AG10803 (cell line): Measurements from ENCODE around the gene TRIM23.
"Not testable (repeated sequence)": the region's sequence is repeated elsewhere in the genome, so short reads cannot be mapped to it uniquely, and the experiment has no call there.

ENCODE experiments used
- DNase-seq: peaks from one replicate; pipeline ENCODE4 v3.0.0; 2010; ENCODE audit warnings: low read depth
- H3K4me3 ChIP-seq: 2 replicates; pipeline ENCODE4 v1.5.1; 2011; ENCODE audit warnings: mild to moderate bottlenecking, low read length, control low read depth
- TF ChIP-seq, protein P1 (sequence below): conservative IDR thresholded peaks from 2 replicates; pipeline ENCODE4 v1.5.1; 2011; ENCODE audit warnings: mild to moderate bottlenecking, low read length, control low read depth, inconsistent platforms

TRIM23 gene

DNA sequence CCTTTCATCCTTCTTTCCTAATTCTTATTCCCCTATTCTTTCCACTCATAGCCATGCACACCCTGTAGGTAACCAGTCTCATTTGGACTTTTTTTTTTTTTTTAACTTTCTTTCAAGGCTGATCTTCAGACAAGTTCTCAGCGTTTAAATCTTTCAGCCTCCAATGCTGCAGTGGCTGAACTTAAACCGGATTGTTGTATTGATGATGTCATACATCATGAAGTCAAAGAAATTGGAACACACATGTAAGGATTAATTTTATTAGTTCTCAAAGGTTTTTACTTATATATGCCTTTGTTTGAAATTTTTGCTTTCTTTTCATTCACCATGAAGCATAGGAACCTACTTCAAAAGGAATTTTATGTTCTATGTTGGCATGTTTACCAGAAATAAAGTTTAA, 22.8 kb upstream of the TRIM23 start:
- H3K4me3 ChIP-seq, result no peak overlapping the region
- no peak for DNase-seq
- TF ChIP-seq, protein P1, sequence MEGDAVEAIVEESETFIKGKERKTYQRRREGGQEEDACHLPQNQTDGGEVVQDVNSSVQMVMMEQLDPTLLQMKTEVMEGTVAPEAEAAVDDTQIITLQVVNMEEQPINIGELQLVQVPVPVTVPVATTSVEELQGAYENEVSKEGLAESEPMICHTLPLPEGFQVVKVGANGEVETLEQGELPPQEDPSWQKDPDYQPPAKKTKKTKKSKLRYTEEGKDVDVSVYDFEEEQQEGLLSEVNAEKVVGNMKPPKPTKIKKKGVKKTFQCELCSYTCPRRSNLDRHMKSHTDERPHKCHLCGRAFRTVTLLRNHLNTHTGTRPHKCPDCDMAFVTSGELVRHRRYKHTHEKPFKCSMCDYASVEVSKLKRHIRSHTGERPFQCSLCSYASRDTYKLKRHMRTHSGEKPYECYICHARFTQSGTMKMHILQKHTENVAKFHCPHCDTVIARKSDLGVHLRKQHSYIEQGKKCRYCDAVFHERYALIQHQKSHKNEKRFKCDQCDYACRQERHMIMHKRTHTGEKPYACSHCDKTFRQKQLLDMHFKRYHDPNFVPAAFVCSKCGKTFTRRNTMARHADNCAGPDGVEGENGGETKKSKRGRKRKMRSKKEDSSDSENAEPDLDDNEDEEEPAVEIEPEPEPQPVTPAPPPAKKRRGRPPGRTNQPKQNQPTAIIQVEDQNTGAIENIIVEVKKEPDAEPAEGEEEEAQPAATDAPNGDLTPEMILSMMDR, result no peak

- H3K4me3 ChIP-seq, result no peak overlapping the region
- TF ChIP-seq, protein P1, result no peak
- no peak for DNase-seq
These were observed 16.1 kb upstream of the TRIM23 start for GRCh38 chr5:65640240-65640639.

DNA sequence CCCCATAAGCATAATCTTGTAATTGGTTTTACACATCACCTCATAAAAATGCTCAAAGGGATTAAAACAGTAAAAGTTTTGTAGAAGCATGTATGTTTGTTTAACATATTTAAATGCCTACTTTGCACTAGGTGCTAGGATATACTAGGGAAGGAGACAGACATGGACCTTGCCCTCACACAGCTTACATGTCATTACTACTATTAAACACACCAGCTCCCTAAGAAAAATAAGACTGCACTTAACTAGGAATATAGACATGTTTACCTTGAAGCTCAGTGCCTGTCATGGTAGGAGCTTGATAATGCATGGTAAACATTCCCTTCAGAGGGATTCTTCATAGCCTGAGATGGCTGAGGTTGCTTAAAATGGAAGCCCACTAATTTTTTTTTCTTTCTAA, 6.8 kb upstream of the TRIM23 start:
- no peak for DNase-seq
- TF ChIP-seq, protein P1, result no peak
- no peak overlapping the region for H3K4me3 ChIP-seq

- DNase-seq, result no peak
- TF ChIP-seq, protein P1, result no peak
- H3K4me3 ChIP-seq, result peak overlapping the region; percentile 97
These were observed 1.6 kb upstream of the TRIM23 start for GRCh38 chr5:65625743-65626142.

DNA sequence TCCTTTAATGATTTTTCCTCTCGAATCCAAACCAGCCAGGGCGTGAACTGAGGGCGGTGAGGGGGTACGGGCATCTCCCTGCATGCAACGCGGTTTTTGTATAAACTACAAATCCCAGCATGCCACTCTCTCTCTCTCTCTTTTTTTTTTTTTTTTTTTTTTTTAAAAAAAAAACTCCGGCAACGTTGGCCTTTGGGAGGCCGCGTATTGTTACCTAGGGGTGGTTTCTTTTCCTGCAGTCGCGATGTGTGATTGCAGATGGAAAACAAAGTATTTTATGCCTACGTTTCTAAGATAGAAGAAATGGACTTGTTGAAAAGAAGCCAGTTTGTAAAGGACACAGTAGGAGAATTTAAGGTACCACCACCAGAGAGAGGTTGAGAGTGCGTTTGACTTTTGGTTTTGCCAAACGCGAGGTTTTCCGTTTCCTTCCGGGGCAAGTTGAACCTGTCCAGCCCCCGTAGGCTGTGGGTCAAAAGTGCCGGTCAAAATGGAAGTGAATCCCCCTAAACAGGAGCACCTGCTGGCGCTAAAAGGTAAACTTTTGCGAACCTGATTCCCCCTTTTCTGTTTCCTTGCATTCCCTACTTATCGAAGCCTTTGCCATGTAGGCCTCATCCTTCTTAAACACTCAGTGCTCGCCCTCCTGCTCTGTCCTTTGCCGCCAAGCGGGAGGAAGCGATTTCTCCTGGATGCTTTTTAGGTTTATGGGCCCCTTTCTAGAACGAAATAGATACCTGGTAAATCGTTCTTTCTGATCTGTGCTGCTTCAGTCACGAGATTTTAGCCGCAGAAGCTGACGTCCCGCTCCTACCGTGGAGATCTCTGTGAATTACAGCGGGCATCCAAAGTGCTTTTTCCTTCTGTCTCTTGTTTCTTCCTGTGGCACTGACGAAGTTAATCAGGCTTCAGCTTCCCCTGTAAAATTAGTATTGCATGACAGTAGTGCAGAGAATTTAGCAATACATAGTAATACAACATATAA, 730 bp upstream of the TRIM23 start, which contains the start of the genes SHLD3 and TRAPPC13:
SHLD3 (plus strand) TSS at position 457 of the 985 bp plus-strand sequence. CDS start 4,561 bp downstream, outside the sequence.
TRAPPC13 (plus strand) TSS at position 457 of the 985 bp plus-strand sequence; CDS start at position 491, 34 bp downstream.
- peak; percentile 83 for DNase-seq
- TF ChIP-seq, protein P1, result 0 out of 2 replicates have a peak, but pooled peaks have one; percentile 3
- peak within 1 kb of the TSS; percentile 97 for H3K4me3 ChIP-seq

- TF ChIP-seq, protein P1, result no peak
- peak; percentile 0 for DNase-seq
- H3K4me3 ChIP-seq, result peak overlapping the region; percentile 97
These were observed 651 bp downstream of the TRIM23 start for GRCh38 chr5:65623482-65623881.

DNA sequence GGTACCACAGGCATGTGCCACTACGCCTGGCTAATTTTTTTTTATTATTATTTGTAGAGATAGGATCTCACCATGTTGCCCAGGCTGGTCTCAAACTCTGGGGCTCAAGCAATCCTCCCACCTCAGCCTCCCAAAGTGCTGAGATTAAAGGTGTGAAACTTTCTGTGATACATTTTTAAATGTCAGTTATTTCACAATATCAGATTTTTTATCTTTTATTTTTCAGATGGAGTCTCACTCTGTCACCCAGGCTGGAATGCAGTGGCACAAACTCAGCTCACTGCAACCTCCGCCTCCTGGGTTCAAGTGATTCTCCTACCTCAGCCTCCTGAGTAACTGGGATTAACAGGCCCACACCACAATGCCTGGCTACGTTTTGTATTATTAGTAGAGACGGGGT, 2.2 kb downstream of the TRIM23 start:
- DNase-seq, H3K4me3 ChIP-seq: not testable (repeated sequence)
